GM23338 (cell line): ENCODE data around the gene EPB41L4A. TPM values are rescaled to one million over a fixed set of nuclear protein-coding genes. Genes with fewer than 3 reads are reported as not detected.

Source experiments
- ATAC-seq: fragments of 200-7000 bp; cut with Tn5 transposase; 3 replicates; pipeline ENCODE4 v1.9.1; 2020
- DNase-seq: peaks from one replicate; pipeline ENCODE4 v3.0.0-alpha.2; 2015; ENCODE audit warnings: low spot score
- H2AFZ ChIP-seq: fragments of 200-600 bp; sonication (generic); 2 replicates; pipeline ENCODE4 v1.8.0; 2016; ENCODE audit warnings: antibody characterized with exemption, mild to moderate bottlenecking, moderate library complexity
- H3F3A ChIP-seq: fragments of 200-600 bp; sonication (generic); replicated peaks from 2 replicates; pipeline ENCODE4 v1.8.0; 2017; ENCODE audit warnings: antibody characterized with exemption, mixed run types, low read depth
- H3K27ac ChIP-seq: fragments of 200-600 bp; sonication (generic); 2 replicates; pipeline ENCODE4 v1.6.1; 2016; ENCODE audit warnings: low read depth
- H3K27me3 ChIP-seq: fragments of 200-600 bp; sonication (generic); 2 replicates; pipeline ENCODE4 v1.8.0; 2016; ENCODE audit warnings: mild to moderate bottlenecking, mixed run types, moderate library complexity; ENCODE audit not compliant: insufficient read depth
- H3K36me3 ChIP-seq: fragments of 200-600 bp; sonication (generic); 2 replicates; pipeline ENCODE4 v1.8.0; 2016; ENCODE audit warnings: mild to moderate bottlenecking; ENCODE audit not compliant: insufficient read depth
- H3K4me1 ChIP-seq: fragments of 200-600 bp; sonication (generic); 2 replicates; pipeline ENCODE4 v1.8.0; 2016; ENCODE audit warnings: mild to moderate bottlenecking, moderate library complexity; ENCODE audit not compliant: insufficient read depth
- H3K4me2 ChIP-seq: fragments of 200-600 bp; sonication (generic); 2 replicates; pipeline ENCODE4 v1.7.1; 2017; ENCODE audit warnings: mixed run types
- H3K4me3 ChIP-seq: fragments of 200-600 bp; sonication (generic); 2 replicates; pipeline ENCODE4 v1.6.1; 2016; ENCODE audit warnings: mixed run types
- H3K79me2 ChIP-seq: fragments of 200-600 bp; sonication (generic); replicated peaks from 2 replicates; pipeline ENCODE4 v1.8.0; 2017; ENCODE audit warnings: mild to moderate bottlenecking; ENCODE audit not compliant: insufficient read depth
- H3K9me2 ChIP-seq: fragments of 200-600 bp; sonication (generic); 2 replicates; pipeline ENCODE4 v1.8.0; 2017; ENCODE audit not compliant: insufficient read depth
- H4K20me1 ChIP-seq: fragments of 200-600 bp; sonication (generic); replicated peaks from 2 replicates; pipeline ENCODE4 v1.8.0; 2017; ENCODE audit warnings: mild to moderate bottlenecking; ENCODE audit not compliant: insufficient read depth
- H3K27ac Mint-ChIP-seq: 2 replicates; pipeline ENCODE4 v1.8.0; 2020; ENCODE audit warnings: inconsistent platforms, mild to moderate bottlenecking, moderate library complexity, mixed read lengths
- H3K27me3 Mint-ChIP-seq: 3 replicates; pipeline ENCODE4 v1.8.0; 2022; ENCODE audit warnings: low read depth, mild to moderate bottlenecking, moderate library complexity, mixed read lengths, inconsistent platforms; ENCODE audit not compliant: insufficient read depth, poor library complexity
- H3K36me3 Mint-ChIP-seq: 3 replicates; pipeline ENCODE4 v1.8.0; 2021; ENCODE audit warnings: low read depth, mild to moderate bottlenecking, inconsistent platforms, moderate library complexity, mixed read lengths
- H3K4me1 Mint-ChIP-seq: 3 replicates; pipeline ENCODE4 v1.8.0; 2020; ENCODE audit warnings: mild to moderate bottlenecking, inconsistent platforms, mixed read lengths
- H3K4me3 Mint-ChIP-seq: 3 replicates; pipeline ENCODE4 v1.8.0; 2021; ENCODE audit warnings: moderate library complexity, mild to moderate bottlenecking, inconsistent platforms, mixed read lengths
- H3K9me3 Mint-ChIP-seq: 3 replicates; pipeline ENCODE4 v1.8.0; 2020; ENCODE audit warnings: moderate library complexity, mild to moderate bottlenecking, inconsistent platforms, mixed read lengths
- POLR2AphosphoS5 ChIP-seq: IDR thresholded peaks from 2 replicates; pipeline ENCODE4 v1.6.1; 2016; ENCODE audit warnings: antibody characterized with exemption, low read depth
- ZNF114 ChIP-seq: fragments of 250-450 bp; sonication (Bioruptor Pico); IDR thresholded peaks from 2 replicates; pipeline ENCODE4 v1.5.0; 2020; ENCODE audit warnings: mild to moderate bottlenecking, moderate library complexity
- ZNF331 ChIP-seq: fragments of 250-450 bp; sonication (Bioruptor Pico); IDR thresholded peaks from 2 replicates; pipeline ENCODE4 v1.5.0; 2020; ENCODE audit warnings: low read depth, mild to moderate bottlenecking, moderate library complexity
- polyA plus RNA-seq: library from polyadenylated mRNA; unstranded; fragments of >200 nt; fragmentation: Nextera tagmentation; extraction: Ambion mirVana; gene quantifications from 2 replicates; pipeline ENCODE4 v1.2.1, GENCODE V29; 2016
- total RNA-seq: library from RNA; depleted of rRNA; stranded (reverse); fragments of >200 nt; shearing (Covaris generic); gene quantifications from 2 replicates; pipeline ENCODE4 v1.2.3, GENCODE V29; 2014
- TF ChIP-seq, protein P1 (sequence below): fragments of 250-450 bp; sonication (Bioruptor Pico); IDR thresholded peaks from 2 replicates; pipeline ENCODE4 v1.5.0; 2020; ENCODE audit warnings: mild to moderate bottlenecking, moderate library complexity

The EPB41L4A gene
- total and polyA plus RNA-seq, 2 experiments from 2014 or later = 5.7 to 6.0 TPM

DNA sequence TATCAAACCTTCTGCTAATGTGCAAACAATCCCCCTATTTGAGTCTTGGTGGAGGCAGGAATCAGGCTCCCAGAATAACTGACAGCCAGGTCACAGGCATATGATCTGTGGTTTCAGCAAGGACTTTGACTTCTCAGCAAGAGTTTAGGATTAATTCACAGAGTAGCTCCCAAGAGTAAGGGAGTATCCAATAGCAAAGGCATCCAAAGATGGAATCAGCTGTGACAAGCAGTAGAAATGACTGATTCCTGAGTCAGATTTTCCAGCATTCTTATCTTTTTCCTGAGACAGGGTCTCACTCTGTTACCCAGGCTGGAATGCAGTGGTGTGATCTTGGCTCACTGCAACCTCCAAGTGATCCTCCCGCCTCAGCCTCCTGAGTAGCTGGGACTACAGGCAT is 108.3 kb downstream of the EPB41L4A start:
- Histone ChIP-seq H3K4me1 (peaks cover 8% of the 10 kb centered on the region), H3F3A (no peaks in the 10 kb centered on the region), H3K79me2 (no peaks in the 10 kb centered on the region), H3K4me2 (no peak overlapping the region), H3K9me2 (no peaks in the 10 kb centered on the region), H3K27ac (no peak overlapping the region), H3K36me3 (no peaks in the 10 kb centered on the region), H3K4me3 (no peak overlapping the region), H3K27me3 (no peaks in the 10 kb centered on the region), H2AFZ (no peak overlapping the region), H4K20me1 (no peaks in the 10 kb centered on the region)
- TF ChIP-seq POLR2AphosphoS5 = no peak
- TF ChIP-seq ZNF114 = no peak
- TF ChIP-seq, protein P1, sequence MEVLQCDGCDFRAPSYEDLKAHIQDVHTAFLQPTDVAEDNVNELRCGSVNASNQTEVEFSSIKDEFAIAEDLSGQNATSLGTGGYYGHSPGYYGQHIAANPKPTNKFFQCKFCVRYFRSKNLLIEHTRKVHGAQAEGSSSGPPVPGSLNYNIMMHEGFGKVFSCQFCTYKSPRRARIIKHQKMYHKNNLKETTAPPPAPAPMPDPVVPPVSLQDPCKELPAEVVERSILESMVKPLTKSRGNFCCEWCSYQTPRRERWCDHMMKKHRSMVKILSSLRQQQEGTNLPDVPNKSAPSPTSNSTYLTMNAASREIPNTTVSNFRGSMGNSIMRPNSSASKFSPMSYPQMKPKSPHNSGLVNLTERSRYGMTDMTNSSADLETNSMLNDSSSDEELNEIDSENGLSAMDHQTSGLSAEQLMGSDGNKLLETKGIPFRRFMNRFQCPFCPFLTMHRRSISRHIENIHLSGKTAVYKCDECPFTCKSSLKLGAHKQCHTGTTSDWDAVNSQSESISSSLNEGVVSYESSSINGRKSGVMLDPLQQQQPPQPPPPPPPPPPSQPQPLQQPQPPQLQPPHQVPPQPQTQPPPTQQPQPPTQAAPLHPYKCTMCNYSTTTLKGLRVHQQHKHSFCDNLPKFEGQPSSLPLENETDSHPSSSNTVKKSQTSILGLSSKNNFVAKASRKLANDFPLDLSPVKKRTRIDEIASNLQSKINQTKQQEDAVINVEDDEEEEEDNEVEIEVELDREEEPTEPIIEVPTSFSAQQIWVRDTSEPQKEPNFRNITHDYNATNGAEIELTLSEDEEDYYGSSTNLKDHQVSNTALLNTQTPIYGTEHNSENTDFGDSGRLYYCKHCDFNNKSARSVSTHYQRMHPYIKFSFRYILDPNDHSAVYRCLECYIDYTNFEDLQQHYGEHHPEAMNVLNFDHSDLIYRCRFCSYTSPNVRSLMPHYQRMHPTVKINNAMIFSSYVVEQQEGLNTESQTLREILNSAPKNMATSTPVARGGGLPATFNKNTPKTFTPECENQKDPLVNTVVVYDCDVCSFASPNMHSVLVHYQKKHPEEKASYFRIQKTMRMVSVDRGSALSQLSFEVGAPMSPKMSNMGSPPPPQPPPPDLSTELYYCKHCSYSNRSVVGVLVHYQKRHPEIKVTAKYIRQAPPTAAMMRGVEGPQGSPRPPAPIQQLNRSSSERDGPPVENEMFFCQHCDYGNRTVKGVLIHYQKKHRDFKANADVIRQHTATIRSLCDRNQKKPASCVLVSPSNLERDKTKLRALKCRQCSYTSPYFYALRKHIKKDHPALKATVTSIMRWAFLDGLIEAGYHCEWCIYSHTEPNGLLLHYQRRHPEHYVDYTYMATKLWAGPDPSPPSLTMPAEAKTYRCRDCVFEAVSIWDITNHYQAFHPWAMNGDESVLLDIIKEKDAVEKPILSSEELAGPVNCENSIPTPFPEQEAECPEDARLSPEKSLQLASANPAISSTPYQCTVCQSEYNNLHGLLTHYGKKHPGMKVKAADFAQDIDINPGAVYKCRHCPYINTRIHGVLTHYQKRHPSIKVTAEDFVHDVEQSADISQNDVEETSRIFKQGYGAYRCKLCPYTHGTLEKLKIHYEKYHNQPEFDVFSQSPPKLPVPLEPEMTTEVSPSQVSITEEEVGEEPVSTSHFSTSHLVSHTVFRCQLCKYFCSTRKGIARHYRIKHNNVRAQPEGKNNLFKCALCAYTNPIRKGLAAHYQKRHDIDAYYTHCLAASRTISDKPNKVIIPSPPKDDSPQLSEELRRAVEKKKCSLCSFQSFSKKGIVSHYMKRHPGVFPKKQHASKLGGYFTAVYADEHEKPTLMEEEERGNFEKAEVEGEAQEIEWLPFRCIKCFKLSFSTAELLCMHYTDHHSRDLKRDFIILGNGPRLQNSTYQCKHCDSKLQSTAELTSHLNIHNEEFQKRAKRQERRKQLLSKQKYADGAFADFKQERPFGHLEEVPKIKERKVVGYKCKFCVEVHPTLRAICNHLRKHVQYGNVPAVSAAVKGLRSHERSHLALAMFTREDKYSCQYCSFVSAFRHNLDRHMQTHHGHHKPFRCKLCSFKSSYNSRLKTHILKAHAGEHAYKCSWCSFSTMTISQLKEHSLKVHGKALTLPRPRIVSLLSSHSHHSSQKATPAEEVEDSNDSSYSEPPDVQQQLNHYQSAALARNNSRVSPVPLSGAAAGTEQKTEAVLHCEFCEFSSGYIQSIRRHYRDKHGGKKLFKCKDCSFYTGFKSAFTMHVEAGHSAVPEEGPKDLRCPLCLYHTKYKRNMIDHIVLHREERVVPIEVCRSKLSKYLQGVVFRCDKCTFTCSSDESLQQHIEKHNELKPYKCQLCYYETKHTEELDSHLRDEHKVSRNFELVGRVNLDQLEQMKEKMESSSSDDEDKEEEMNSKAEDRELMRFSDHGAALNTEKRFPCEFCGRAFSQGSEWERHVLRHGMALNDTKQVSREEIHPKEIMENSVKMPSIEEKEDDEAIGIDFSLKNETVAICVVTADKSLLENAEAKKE (CRISPR knock-in tag) = no peak
- Mint-ChIP-seq H3K4me3 (no peak overlapping the region), H3K27ac (no peak overlapping the region), H3K9me3 (no peaks in the 10 kb centered on the region), H3K36me3 (no peaks in the 10 kb centered on the region), H3K4me1 (peaks cover 11% of the 10 kb centered on the region; the same call in 2 of the 3 replicates), H3K27me3 (no peaks in the 10 kb centered on the region)
- ATAC-seq (no peak), DNase-seq (no peak)

DNA sequence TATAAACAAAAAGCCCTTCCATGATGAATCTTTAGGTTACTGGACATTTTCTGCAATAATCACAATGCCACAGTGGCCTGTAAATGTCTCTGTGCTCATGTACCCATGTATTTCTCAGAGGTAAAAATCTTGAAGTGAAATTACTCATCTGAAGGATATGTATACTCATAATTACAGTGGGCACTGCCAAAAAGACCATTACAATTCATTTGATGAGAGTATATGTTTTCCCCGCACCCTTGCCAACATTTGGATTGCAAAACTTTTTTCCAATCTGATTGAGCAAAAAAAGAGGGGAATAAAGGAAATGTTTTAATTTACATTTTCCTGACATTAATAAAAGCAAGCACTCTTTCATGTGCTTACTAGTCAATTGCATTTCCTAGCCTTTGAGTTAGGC is 110.5 kb downstream of the EPB41L4A start:
- H3K9me3 Mint-ChIP-seq = no peaks in the 10 kb centered on the region
- no peaks in the 10 kb centered on the region for H3K79me2 ChIP-seq
- peaks cover 11% of the 10 kb centered on the region; the same call in 2 of the 3 replicates for H3K4me1 Mint-ChIP-seq
- no peak overlapping the region for H3K4me3 Mint-ChIP-seq
- H3K36me3 Mint-ChIP-seq = no peaks in the 10 kb centered on the region
- H2AFZ ChIP-seq = no peak overlapping the region
- no peak overlapping the region for H3K4me2 ChIP-seq
- no peak for ATAC-seq
- H3K4me1 ChIP-seq = peaks cover 8% of the 10 kb centered on the region; the same call in 1 of the 2 replicates
- H3K4me3 ChIP-seq = no peak overlapping the region
- H3K27ac Mint-ChIP-seq = no peak overlapping the region
- H3K27me3 ChIP-seq = no peaks in the 10 kb centered on the region
- no peaks in the 10 kb centered on the region for H3F3A ChIP-seq
- TF ChIP-seq ZNF114 = no peak
- TF ChIP-seq ZNF331 (CRISPR knock-in tag) = no peak
- TF ChIP-seq, protein P1 (CRISPR knock-in tag) = no peak
- no peak for DNase-seq
- H3K36me3 ChIP-seq = no peaks in the 10 kb centered on the region
- no peaks in the 10 kb centered on the region for H4K20me1 ChIP-seq
- H3K9me2 ChIP-seq = no peaks in the 10 kb centered on the region
- H3K27me3 Mint-ChIP-seq = no peaks in the 10 kb centered on the region
- no peak overlapping the region for H3K27ac ChIP-seq
